Activated T-cell treated with anti-CD3 and anti-CD28 coated beads, Interleukin-2, amount 50 U/mL, for 72 hours (primary cell): ENCODE data around the gene C11orf91. TPM values are rescaled to one million over a fixed set of nuclear protein-coding genes. Genes with fewer than 3 reads are reported as not detected.

Source experiments
- ATAC-seq, 2 donors: fragments of 150-1000 bp; cut with Tn5 transposase; replicated peaks in 1 of 2; 2 replicates each; pipeline ENCODE4 v1.10.0; 2021; ENCODE audit warnings: moderate library complexity in 2 of 2, mild to moderate bottlenecking in 1 of 2
- DNase-seq, 2 donors: peaks; one replicate each; pipeline ENCODE4 v3.0.0; 2021 to 2022; ENCODE audit warnings: mixed read lengths in 1 of 2
- H3K27ac Mint-ChIP-seq: one replicate; pipeline ENCODE4 v1.8.0; 2022; ENCODE audit warnings: mild to moderate bottlenecking, moderate library complexity, mixed read lengths
- H3K27me3 Mint-ChIP-seq: one replicate; pipeline ENCODE4 v1.8.0; 2022; ENCODE audit warnings: low read depth, mixed read lengths
- H3K36me3 Mint-ChIP-seq, 2 donors: one replicate each; pipeline ENCODE4 v1.8.0; 2022; ENCODE audit warnings: mixed read lengths in 2 of 2, mild to moderate bottlenecking in 1 of 2; ENCODE audit not compliant: insufficient read depth in 2 of 2
- H3K4me1 Mint-ChIP-seq: one replicate; pipeline ENCODE4 v1.8.0; 2022; ENCODE audit warnings: low read depth, mixed read lengths
- H3K4me3 Mint-ChIP-seq, 2 donors: one replicate each; pipeline ENCODE4 v1.8.0; 2022; ENCODE audit warnings: mild to moderate bottlenecking in 2 of 2, mixed read lengths in 2 of 2, moderate library complexity in 2 of 2
- H3K9me3 Mint-ChIP-seq, 2 donors: one replicate each; pipeline ENCODE4 v1.8.0; 2022; ENCODE audit warnings: mixed read lengths in 2 of 2
- total RNA-seq, 2 donors: library from RNA; stranded (reverse); gene quantifications; one replicate each; pipeline ENCODE4 v1.2.3, GENCODE V29; 2022

The C11orf91 gene
- total RNA-seq, 2 donors from 2014 or later, result not detected

GRCh38 chr11:33699515-33700062, 1.0 kb downstream of the C11orf91 start:
- Mint-ChIP-seq H3K27me3 (peaks cover 37% of the 10 kb centered on the region), H3K4me1 (peaks cover 15% of the 10 kb centered on the region), H3K27ac (no peak overlapping the region), H3K36me3 (no peaks in the 10 kb centered on the region), H3K9me3 (no peaks in the 10 kb centered on the region), H3K4me3 (peak overlapping the region; percentile 77 to 85)
- no peak for ATAC-seq
- DNase-seq, result no peak

- H3K36me3 Mint-ChIP-seq, result no peaks in the 10 kb centered on the region
- ATAC-seq (no peak), DNase-seq (no peak)
- H3K4me3 Mint-ChIP-seq, result no peak overlapping the region
- peaks cover 37% of the 10 kb centered on the region for H3K27me3 Mint-ChIP-seq
- H3K4me1 Mint-ChIP-seq, result peaks cover 15% of the 10 kb centered on the region
- no peaks in the 10 kb centered on the region for H3K9me3 Mint-ChIP-seq
- H3K27ac Mint-ChIP-seq, result no peak overlapping the region
Measured at GRCh38 chr11:33698921-33699320, 1.7 kb downstream of the C11orf91 start.

GRCh38 chr11:33697997-33698396, 2.6 kb downstream of the C11orf91 start:
- no peak for ATAC-seq
- Mint-ChIP-seq H3K4me3 (no peak overlapping the region), H3K27me3 (peaks cover 37% of the 10 kb centered on the region), H3K36me3 (no peaks in the 10 kb centered on the region), H3K9me3 (no peaks in the 10 kb centered on the region), H3K27ac (no peak overlapping the region), H3K4me1 (peaks cover 15% of the 10 kb centered on the region)
- DNase-seq, result no peak

GRCh38 chr11:33696931-33697638, 3.5 kb downstream of the C11orf91 start:
- peaks cover 37% of the 10 kb centered on the region for H3K27me3 Mint-ChIP-seq
- H3K4me1 Mint-ChIP-seq, result peaks cover 15% of the 10 kb centered on the region
- no peaks in the 10 kb centered on the region for H3K9me3 Mint-ChIP-seq
- H3K27ac Mint-ChIP-seq, result no peak overlapping the region
- no peaks in the 10 kb centered on the region for H3K36me3 Mint-ChIP-seq
- no peak overlapping the region for H3K4me3 Mint-ChIP-seq
- DNase-seq (no peak), ATAC-seq (no peak)

- no peaks in the 10 kb centered on the region for H3K9me3 Mint-ChIP-seq
- peaks cover 37% of the 10 kb centered on the region for H3K27me3 Mint-ChIP-seq
- H3K4me3 Mint-ChIP-seq, result no peak overlapping the region
- no peaks in the 10 kb centered on the region for H3K36me3 Mint-ChIP-seq
- H3K27ac Mint-ChIP-seq, result no peak overlapping the region
- ATAC-seq (no peak), DNase-seq (no peak)
- H3K4me1 Mint-ChIP-seq, result peaks cover 17% of the 10 kb centered on the region
Measured at GRCh38 chr11:33696411-33696810, 4.2 kb downstream of the C11orf91 start.

- no peak overlapping the region for H3K4me3 Mint-ChIP-seq
- H3K27ac Mint-ChIP-seq, result no peak overlapping the region
- DNase-seq, result no peak
- H3K27me3 Mint-ChIP-seq, result peaks cover 36% of the 10 kb centered on the region
- H3K36me3 Mint-ChIP-seq, result no peaks in the 10 kb centered on the region
- no peaks in the 10 kb centered on the region for H3K9me3 Mint-ChIP-seq
- peaks cover 24% of the 10 kb centered on the region for H3K4me1 Mint-ChIP-seq
- ATAC-seq, result no peak
Measured at GRCh38 chr11:33695051-33695566, 5.5 kb downstream of the C11orf91 start.

GRCh38 chr11:33694346-33695050, 6.1 kb downstream of the C11orf91 start:
- no peak for ATAC-seq
- peaks cover 24% of the 10 kb centered on the region for H3K4me1 Mint-ChIP-seq
- no peak for DNase-seq
- H3K36me3 Mint-ChIP-seq, result no peaks in the 10 kb centered on the region
- no peak overlapping the region for H3K27ac Mint-ChIP-seq
- no peaks in the 10 kb centered on the region for H3K9me3 Mint-ChIP-seq
- peaks cover 30% of the 10 kb centered on the region for H3K27me3 Mint-ChIP-seq
- H3K4me3 Mint-ChIP-seq, result no peak overlapping the region

- Mint-ChIP-seq H3K9me3 (no peaks in the 10 kb centered on the region), H3K27me3 (peaks cover 18% of the 10 kb centered on the region), H3K4me3 (no peak overlapping the region), H3K27ac (no peak overlapping the region), H3K4me1 (peaks cover 29% of the 10 kb centered on the region), H3K36me3 (no peaks in the 10 kb centered on the region)
- DNase-seq, result no peak
- ATAC-seq, result no peak
Measured at GRCh38 chr11:33692541-33692940, 8.1 kb downstream of the C11orf91 start.

GRCh38 chr11:33692013-33692504, 8.6 kb downstream of the C11orf91 start:
- Mint-ChIP-seq H3K27me3 (peaks cover 13% of the 10 kb centered on the region), H3K4me3 (no peak overlapping the region), H3K9me3 (no peaks in the 10 kb centered on the region), H3K27ac (no peak overlapping the region), H3K36me3 (no peaks in the 10 kb centered on the region), H3K4me1 (peaks cover 29% of the 10 kb centered on the region)
- ATAC-seq, result no peak
- DNase-seq, result no peak

- peaks cover 5% of the 10 kb centered on the region for H3K27me3 Mint-ChIP-seq
- no peak overlapping the region for H3K27ac Mint-ChIP-seq
- no peak overlapping the region for H3K4me3 Mint-ChIP-seq
- H3K9me3 Mint-ChIP-seq, result no peaks in the 10 kb centered on the region
- no peak for ATAC-seq
- DNase-seq, result no peak
- no peaks in the 10 kb centered on the region for H3K36me3 Mint-ChIP-seq
- peaks cover 29% of the 10 kb centered on the region for H3K4me1 Mint-ChIP-seq
Measured at GRCh38 chr11:33691066-33691864, 9.4 kb downstream of the C11orf91 start.

- H3K27ac Mint-ChIP-seq, result peak overlapping the region; percentile 10
- no peaks in the 10 kb centered on the region for H3K27me3 Mint-ChIP-seq
- DNase-seq (peak in 1 of 2 donors; percentile 21), ATAC-seq (peak; percentile 71 to 78)
- H3K9me3 Mint-ChIP-seq, result no peaks in the 10 kb centered on the region
- peaks cover 29% of the 10 kb centered on the region for H3K4me1 Mint-ChIP-seq
- H3K4me3 Mint-ChIP-seq, result peak overlapping the region in 1 of 2 donors; percentile 56
- no peaks in the 10 kb centered on the region for H3K36me3 Mint-ChIP-seq
Measured at GRCh38 chr11:33690290-33691065, 10.1 kb downstream of the C11orf91 start.

- H3K36me3 Mint-ChIP-seq, result no peaks in the 10 kb centered on the region
- ATAC-seq (no peak), DNase-seq (no peak)
- H3K4me1 Mint-ChIP-seq, result peaks cover 29% of the 10 kb centered on the region
- no peaks in the 10 kb centered on the region for H3K27me3 Mint-ChIP-seq
- H3K4me3 Mint-ChIP-seq, result no peak overlapping the region
- H3K9me3 Mint-ChIP-seq, result no peaks in the 10 kb centered on the region
- H3K27ac Mint-ChIP-seq, result no peak overlapping the region
Measured at GRCh38 chr11:33689501-33689900, 11.1 kb downstream of the C11orf91 start.
